ENCODE measurements around the gene ANKRD39.
"Not testable (repeated sequence)": the region's sequence is repeated elsewhere in the genome, so short reads cannot be mapped to it uniquely, and the experiment has no call there.

The ANKRD39 gene

DNA sequence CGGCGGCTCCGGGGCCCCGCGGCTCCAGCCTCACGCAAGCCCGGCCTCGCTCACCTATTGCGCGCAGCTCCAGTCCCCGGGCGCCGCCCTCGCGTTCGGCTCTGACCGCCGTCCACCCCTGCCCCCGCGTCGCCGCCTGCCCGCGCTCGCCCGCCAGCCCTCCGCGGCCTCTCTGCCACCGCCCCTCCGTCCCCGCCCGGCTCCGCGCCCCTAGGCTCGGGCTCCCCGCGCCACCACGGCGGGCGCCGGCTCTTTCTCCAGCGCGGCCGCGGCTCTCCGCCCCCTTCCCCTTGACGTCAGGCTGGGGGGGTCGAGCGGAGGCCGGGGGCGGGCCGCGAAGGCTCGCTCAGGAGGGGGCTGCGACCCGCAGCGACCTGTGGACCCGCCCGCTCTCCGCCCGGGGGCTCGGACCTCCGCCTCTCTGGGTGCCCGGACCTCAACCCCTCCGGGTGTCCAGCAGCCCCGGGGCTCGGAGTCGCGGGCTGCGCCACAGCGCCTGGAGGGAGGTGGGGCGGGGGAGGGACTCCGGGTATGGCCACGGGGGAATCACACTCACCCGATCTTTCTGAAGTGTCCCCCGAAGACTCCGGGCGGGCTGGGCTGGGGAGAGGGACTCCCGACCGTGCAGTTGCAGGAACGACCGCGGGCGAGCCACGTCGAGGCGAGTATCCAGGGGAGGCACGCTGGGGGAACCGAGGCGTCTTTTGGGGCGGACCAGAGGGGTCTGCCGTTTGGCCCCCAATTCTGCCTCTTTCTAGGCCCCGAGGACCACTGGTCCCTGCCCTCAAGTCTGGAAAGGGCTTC lies 12.2 kb upstream of the ANKRD39 start, which contains the start of gene SEMA4C:
Gene SEMA4C (minus strand): TSS at position 259 of the 804 bp plus-strand sequence. CDS start 2,194 bp downstream, outside the sequence.
- peak; percentile 42 for DNase-seq

DNA sequence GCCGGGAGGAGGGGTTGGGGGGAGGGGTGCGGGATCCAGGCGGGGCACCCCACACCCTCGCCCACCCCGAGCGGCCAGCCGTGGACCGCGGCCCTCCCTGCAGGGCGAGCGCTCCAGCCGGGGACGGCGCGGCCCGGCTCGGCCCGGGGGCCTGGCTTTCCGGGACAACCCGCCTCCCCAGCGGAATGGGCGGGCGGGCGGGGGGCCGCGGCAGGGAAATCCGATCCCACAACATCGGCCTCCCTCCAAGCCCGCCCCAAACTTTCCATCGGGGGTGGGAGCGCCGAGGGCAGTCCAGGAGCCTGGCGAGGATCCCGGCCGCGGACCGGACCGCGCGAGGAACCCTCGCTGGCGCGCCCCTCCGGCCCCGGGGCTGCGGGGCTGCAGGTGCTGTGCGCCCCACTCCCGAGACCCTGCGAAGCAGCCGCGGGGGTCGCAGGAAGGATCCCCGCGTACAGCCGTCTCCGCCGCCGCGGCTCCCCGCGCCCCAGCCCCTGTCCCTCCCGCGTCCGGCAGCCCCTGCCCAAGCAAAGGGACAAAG lies 11.5 kb upstream of the ANKRD39 start:
- no peak for DNase-seq

DNA sequence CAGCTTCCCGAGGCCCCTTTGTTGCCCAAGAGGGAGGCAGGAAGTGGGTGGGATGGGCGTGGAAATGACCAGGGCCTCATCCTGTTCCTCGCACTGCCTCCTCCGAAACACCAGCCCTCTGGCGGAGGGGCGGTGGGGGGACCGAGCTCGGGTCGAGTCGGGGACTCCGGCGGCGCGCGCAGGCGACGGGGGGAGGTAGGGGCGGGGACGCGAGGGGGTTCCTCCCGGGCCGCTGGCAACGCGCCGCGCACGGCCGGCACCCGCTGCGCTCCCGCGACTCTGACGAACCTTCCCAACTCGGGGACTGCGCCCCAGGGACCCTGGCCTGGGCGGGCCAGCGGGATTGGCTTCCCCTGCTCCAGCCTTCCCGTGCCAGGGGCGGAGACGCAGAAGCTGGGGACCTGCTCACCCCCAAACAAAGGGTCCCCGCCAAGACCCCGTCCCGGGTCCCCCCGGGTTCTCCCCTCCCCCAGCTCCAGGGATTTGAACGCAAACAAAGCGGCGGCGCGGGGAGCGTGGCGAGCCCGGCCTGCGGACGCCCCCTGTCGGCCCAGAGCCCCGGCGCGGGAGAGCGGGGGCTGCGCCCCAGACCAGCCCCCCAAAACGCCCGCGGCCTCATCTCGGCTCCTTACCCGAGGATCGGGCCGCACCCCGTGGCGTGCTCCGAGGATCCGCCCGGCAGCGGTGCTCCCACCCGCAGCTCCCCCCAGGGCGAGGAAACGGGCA lies 10.9 kb upstream of the ANKRD39 start:
- peak; percentile 55 for DNase-seq

DNA sequence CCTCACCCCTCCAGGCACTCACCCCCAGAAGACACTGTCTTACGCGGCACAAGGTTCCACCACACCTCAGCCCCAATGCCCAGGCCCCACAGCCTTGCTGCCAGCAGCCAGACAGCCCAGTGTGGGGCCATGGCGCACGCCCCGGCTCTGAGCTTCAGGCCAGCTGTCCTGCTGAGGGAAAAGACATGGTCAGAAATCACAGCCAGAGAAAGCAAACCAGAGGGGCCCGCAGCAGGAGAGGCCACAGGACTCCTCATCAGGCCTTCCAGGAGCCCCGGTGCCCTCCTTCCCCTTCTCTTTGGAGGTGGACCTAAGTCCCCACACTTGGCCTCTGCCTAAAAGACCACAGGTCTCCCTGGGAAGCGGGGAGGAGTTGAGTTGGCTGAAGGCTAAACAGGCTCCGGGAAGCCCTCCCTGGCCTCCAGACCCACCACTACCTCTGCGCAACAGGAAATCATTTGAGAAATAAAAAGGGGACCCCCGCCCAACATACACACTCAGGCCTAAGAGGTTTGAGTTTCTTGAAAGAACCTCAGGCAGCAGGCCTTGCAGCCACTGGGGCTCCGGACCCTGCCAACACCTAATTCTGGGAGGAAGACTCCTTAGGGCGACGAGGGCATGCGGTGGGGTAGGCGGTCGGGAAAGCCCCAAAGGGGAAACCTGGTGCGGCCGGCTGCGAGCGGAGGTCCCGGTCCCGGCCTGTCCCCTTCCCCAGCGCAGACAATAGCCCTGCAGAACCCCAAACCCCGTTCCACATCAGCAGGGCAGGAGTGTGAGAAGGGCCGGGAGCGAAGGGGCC lies 10.1 kb upstream of the ANKRD39 start:
- peak; percentile 40 for DNase-seq

DNA sequence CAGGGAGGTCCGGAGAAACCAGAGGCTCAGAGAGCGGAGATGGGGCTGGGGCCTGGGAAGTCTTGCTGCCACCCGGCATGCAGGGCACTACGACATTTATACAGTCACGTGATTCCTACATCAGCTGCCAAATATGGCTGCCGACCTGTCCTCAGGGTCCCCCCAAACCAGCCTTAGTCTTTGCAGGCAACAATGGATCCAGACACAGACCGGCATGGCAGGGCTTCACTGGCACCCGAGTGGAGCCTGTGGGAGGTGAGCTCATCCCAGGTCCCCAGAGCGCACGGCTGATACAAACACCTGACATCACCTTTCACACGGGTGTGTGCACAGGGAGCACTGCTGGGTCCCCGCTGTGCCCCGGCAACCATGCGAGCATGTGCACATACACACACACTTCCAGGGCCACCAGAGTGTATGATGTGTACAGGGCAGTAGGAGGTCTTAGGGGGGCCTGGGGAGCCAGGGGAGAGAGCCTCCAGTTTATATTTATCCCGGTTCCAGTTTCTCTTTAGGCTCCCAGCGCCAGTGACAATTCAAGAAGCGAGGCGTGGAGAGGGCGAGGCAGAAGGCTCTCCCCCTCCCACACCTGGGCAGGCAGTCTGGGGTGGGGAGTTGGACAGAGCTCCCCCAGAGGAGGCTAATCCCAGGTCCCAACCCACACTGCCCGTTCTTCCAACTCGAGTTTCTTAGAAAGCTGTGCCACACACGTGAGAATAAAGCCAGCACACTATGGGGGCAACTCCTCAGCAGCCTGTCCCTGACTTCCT lies 9.4 kb upstream of the ANKRD39 start:
- DNase-seq = no peak

DNA sequence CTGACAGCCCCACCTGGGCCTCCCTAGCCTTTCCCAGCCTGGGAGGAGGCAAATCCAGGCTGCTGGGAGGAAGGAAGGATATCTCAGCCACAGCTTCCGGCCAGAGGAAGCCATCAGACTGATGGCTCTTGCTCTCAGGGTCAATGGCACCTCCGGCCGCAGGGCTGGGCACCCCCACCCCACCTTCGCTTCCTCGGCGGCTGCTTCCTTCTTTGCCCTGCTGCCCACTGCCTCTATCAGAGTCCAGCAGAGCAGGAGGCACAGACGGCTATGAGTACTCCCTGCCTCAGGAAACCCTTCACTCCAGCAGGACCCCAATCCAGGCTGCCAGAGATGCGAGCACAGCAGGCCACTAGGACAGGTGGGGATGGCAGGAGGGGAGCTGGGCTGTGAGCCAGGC lies 8.8 kb upstream of the ANKRD39 start:
- no peak for DNase-seq

DNA sequence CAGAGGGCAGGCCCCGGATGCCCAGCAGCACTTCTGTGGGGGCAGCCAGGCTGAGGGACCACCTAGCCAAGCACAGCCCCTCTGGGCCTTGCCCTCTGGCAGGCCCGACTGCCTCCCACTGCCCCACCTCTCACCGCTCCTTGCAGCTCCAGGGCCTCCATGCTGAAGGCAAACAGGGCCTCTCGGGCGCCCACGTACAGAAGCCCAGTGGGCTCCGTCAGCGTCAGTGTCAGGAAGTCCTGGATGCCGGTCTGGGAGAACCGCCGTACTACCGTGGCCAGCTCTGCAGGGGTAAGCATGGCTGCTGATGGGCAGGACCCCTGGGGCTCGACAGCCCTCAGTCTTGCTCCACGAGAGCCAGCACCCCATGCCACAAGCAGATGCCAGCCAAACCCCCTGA lies 8.3 kb upstream of the ANKRD39 start:
- no peak for DNase-seq

DNA sequence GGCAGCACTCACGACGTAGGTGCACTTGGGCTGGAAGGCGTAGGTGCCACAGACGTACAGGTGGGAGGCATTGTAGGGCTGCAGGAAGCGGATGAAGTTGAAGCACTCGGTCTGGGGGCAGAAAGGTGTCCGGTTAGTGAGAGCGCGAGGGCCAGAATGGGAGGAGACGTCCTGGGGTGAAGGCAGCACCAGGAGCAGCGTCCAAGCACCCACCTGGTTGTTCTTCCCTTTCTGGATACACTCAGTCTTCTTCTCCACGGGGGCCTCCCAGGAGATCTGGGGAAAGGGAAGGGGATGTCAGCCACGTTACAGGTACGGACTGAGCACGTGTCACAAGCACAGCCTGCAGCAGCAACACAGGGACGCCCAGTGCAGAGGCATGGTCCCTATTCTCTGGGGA lies 7.8 kb upstream of the ANKRD39 start:
- no peak for DNase-seq

DNA sequence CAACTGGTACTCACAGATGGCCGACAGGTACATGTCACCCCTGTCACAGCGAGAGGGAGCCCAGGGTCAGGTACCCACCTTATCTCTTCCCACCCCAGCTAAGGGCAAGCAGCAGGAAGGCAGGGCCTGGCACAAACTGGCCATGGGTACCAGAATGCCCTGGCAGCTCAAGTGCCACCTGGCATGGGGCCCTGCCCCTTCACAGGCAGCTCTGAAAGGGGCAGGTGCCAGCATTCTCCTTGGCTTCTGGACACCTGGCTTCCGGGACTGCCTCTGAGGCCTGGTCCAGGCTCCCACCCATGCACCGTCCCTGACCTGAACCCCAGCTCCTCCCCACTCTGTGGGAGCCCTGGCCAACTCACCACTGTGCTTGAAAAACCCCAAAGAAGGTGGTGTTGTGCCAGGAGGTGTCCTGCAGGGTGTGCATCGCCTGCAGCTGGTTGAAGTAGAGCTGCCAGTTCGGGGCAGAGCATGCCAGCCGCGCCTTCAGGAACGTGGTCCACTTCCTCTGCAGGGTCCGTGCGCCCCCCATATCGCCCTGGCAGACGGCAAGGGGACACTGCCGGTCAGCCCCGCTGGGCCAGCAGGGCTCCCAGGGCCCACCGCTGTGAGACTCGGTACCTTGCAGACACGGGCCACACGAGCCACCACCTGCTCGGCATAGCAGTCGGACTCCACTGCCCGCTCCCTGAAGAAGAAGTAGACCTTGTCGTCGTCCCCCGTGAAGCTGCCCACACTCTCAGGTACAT lies 6.7 kb upstream of the ANKRD39 start:
- no peak for DNase-seq

DNA sequence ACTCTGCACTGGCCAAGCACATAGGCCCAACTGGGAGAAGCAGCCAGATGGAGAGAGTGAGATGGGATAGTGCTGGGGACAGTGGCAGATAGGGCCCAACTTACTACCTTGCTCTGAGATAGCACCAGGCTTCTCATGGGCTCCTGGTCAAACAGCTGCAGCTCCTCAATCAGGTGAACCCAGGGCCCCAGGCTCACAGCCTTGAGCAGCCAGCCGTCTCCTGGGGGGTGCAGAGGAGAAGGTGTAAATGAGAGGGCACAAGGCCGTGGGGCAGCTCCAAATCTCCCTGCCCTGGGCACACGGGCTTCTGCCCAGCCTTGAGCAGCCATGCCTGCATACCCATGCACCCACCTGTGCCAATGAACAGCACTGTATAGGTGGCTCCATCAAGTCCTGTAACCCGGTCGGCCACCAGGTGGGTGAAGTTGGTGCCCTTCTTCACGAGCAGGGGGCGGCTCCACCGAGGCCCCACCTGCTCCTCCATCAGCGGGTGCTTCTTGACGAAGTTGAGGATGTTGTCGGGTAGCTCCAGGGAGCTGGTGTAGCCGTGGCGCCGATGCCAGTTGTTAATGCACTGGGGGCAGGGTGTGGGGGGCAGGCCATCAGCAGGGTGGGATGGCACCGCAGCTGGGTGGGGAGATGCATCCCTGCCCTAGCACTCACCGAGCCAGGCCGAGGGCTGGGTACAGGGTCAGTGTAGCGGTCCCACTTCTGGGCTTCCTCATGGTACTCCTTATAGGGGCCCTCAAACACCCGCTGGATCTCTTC lies 5.9 kb upstream of the ANKRD39 start:
- DNase-seq = no peak

DNA sequence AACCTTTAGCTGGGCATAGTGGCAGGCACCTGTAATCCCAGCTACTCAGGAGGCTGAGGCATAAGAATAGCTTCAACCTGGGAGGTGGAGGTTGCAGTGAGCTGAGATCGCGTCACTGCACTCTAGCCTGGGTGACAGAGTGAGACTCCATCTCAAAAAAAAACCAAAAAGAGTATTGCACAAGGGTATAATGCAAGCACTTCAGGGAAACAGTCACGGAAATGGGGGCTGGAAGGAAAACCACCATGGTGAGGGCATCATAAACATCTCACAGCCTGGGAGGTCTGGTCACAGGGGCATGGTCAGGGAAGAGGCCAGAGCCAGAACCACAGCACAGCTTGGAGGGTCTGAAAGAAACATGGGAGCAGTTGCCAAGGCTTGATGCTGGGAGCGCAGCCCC lies 5.2 kb upstream of the ANKRD39 start:
- not testable (repeated sequence) for DNase-seq

DNA sequence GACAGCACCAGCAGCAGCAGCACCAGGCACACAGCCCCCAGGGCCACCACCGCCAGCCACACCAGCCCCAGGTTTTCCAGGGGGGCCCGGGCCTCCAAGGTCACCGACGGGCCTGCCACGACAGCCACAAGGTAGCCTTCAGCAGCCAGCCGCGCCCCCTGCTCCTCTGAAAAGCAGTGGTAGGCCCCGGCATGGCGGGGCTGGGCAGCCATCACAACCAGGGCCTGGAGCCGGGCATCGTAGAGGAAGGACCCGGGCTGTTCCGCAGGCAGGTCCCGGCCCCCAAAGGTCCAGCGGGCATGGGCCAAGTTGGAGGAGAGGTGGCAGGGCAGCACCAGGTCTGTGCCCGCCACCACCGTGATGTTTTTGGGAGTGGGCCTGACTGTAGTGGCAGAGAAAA lies 3.3 kb upstream of the ANKRD39 start:
- no peak for DNase-seq

DNA sequence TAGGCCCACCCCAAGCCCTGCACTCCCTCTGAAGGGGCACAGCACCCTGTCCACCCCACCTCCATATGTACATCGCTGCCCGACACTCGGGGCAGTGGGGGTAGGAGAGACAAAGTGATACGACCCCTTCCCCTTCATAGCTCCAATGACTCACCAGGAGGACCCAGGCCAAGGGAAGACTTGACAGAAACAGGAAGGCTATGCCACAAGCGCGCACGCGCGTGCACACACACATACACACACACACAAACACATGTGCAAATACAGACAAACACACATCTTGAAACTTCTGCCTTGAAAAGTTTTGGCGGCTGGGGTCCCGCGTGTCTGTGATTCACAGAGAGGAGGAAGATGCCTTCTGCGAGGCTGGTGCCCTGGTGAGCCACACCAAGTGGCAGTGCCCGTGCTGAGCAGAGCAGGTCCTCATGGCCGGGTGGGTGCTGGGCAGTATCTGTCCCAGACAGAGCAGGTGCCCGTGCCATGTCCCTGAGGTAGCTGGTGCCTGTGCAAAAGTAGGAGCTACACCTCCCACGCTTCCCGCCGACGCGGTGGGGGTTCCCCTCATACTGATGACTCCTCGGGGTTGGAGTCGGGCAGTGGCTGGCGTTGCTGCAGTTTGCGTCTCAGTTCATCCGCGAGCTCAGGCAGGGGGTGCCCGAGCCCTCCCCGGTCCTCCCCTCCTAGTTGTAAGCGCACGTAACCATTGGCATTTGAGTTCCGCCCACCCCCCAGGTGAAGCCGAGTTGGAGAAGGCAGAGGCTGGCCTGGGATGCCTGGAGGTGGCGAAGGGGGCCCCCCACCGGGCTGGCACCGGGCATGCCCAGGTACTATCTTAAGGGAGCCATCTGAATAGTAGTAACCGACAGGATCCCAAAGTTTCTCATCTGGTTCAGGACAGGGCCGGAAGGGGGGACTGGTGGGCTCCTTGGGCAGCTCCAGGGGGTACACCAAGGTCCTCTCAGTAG lies 2.5 kb upstream of the ANKRD39 start:
- DNase-seq = peak; percentile 59

DNA sequence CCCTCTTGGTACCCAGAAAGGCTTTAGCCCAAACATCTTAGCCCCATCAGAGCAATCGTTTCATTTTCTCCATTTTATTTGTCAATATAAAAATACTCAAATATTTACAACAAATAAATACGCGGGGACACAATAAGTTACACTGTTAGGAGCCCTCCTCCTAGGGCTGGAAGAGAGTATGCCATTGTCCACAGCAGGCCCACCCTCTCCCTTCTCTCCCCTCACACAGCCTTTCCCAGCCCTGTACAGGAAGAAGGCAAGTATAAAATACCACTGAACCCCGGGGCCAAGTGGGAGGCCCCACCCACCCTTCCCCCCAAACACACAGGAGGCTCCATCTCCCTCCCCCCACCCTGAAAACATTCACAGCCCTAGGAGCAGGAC lies 1.9 kb upstream of the ANKRD39 start:
- no peak for DNase-seq

DNA sequence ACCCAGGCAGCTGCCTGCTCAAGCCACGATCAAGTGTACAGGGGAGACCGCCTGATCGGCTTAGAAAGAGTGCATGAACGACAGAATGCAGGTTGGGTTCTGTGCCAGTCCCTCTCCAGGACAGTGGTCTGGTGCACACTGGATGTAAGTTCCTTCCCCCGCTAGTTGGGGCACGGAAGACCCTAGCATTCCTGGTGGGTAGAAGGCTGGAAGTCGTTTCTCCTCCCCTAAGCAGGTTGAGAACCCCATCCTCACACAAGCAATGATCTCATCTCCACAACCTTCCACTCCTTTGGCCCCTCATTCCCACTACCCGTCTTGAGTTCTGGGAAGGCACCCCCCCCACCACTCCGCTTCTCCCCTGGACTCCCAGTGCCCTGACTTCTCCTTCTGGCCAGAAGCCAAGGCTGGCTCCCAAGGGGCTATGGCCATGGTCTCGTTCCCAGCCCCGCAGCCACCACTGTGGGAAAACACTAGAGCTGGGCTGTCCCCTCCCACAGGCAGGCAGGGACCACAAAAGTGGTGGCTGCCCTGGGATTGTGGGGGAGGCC lies 1.4 kb upstream of the ANKRD39 start:
- no peak for DNase-seq

DNA sequence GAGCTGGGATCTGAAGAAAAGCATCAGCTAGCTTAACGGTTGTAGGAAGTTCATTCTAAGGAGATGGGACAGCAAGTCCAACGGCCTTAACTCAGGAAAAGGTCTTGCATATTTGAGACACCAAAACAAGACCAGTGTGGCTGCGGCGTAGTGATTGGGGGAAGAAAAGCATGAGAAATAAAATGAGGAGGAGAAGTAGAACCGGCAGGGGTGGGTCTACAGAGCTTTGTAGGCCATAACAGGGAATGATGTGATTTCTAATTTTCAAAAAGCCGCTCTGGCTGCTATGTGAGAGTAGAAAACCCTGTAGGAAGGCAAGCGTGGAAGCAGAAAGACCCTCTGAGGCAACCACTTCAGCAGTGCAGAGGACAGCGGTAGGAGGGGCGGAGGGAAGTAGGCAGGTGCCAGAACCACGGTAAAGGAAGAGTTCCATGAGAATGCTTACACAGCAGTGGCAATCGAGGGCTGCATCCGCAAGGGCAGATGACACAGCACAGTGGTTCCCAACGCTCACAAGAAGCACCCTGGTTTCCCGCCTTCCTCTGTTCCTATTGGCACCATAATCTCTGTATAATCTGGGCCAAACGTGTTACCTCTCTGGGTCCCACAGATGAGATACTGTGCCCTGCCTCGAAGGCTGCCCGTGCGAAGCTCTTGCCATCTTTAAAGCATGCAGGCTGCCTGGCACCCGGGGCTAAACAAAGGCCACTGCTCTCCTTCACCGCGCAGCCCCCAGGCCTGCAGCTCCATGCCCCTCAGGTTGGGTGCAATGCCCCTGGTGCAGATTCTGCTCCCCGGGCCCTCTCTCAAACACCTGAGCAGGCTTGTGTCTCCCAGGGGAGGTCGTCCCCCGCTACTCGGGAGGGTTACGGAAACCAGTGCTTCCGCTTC lies 795 bp downstream of the ANKRD39 start:
- peak; percentile 45 for DNase-seq

DNA sequence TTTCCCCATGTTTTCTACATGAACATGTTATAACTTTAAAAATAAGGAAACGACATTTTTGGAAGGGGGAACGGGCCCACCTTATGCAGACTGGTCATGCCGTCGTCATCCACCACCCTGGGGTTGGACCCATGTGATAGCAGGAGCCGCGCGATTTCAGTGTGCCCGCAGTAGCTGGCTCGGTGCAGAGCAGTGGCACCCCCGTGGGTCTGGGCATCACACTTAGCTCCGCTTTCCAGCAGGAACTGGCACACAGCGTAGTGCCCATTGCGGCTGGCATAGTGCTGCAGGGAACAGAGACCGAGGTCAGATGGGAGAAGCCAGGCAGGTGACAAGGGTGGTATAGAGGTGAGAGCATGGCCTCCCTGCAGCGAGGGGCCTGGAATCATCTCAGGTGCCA lies 4.5 kb downstream of the ANKRD39 start:
- DNase-seq = no peak

DNA sequence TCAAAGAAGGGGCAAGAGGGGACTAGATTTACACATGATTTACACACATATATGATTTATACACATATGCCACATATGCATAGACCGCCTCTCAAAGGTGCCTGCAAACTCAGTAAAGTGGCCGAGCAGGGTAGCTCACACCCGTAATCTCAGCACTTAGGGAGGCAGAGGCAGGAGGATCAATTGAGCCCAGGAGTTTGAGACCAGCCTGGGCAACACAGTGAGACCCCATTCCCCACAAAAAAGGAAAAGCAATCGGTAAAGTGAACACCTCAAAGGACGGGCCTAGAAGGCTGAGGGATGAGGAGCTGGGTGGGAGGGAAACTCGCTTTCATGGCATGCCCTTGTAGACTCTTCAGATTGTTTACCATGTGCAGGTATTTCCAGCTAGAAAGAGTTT lies 5.1 kb downstream of the ANKRD39 start:
- DNase-seq = no peak

Measured in stimulated activated CD4-positive, alpha-beta T cell treated with anti-CD3 and anti-CD28 coated beads, Interleukin-4, amount 100 ng/mL, for 24 hours (primary cell).